ENCODE data around the gene VIPAS39.

DNA sequence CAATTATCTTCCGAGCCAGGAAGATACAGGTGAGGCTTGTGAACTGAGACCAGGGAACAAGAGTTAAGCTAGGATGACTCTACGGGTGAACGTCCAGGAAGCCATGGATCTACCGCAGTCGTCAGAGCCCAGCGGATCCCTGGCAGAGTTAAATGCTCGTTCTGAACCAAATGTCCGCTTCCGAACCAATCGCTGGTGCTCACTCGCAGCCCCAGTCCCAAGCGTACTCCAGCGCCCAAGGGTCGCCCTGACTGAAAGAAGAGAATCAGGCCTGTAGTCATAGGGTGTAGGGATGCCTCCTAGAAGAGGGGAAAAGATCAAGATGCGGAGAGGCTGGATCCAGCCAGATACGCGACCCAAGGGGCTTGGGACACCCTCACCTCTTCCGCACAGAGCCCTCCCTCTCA lies 283 bp downstream of the VIPAS39 start:
- TF ChIP-seq POLR2A (IDR thresholded peaks at IDR 0.05) (no peak), POLR2AphosphoS5 (IDR thresholded peaks at IDR 0.05; ENCODE audit: insufficient read depth in 1 of 2, low read depth in 1 of 2) (no peak)
- TF ChIP-seq, protein P1, sequence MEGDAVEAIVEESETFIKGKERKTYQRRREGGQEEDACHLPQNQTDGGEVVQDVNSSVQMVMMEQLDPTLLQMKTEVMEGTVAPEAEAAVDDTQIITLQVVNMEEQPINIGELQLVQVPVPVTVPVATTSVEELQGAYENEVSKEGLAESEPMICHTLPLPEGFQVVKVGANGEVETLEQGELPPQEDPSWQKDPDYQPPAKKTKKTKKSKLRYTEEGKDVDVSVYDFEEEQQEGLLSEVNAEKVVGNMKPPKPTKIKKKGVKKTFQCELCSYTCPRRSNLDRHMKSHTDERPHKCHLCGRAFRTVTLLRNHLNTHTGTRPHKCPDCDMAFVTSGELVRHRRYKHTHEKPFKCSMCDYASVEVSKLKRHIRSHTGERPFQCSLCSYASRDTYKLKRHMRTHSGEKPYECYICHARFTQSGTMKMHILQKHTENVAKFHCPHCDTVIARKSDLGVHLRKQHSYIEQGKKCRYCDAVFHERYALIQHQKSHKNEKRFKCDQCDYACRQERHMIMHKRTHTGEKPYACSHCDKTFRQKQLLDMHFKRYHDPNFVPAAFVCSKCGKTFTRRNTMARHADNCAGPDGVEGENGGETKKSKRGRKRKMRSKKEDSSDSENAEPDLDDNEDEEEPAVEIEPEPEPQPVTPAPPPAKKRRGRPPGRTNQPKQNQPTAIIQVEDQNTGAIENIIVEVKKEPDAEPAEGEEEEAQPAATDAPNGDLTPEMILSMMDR (IDR thresholded peaks at IDR 0.05): no peak
